Pancreas (tissue), 10 donors: Measurements from ENCODE around the gene LINC00305. TPM values are rescaled to one million over a fixed set of nuclear protein-coding genes. Genes with fewer than 3 reads are reported as not detected.

Experiments used
- ATAC-seq, 4 donors: fragments of 200-7000 bp; cut with Tn5 transposase; one replicate each; pipeline versions ENCODE4 v1.8.0 to v1.9.1; 2020; ENCODE audit warnings: mild to moderate bottlenecking in 4 of 4, moderate library complexity in 4 of 4
- DNase-seq, 6 donors: peaks; one replicate each; pipeline ENCODE4 v3.0.0-alpha.2; 2020
- FAIRE-seq: peaks from 2 replicates; lab custom pipeline; 2012; peaks lifted over from hg19 to GRCh38; lab: Jason Lieb, UNC
- H3K27ac ChIP-seq, 4 donors: fragments of 200-600 bp; sonication (generic); 1 replicate in 3 of 4; 2 replicates in 1 of 4; pipeline versions ENCODE4 v1.5.0 to v1.8.0; 2020
- H3K27me3 ChIP-seq, 4 donors: fragments of 200-600 bp; one replicate each; pipeline ENCODE4 v1.8.0; 2021
- H3K36me3 ChIP-seq, 3 donors: fragments of 200-600 bp; sonication (generic) in 1 of 3; one replicate each; pipeline versions ENCODE4 v1.5.0 to v1.8.0; 2020 to 2021
- H3K4me1 ChIP-seq, 3 donors: fragments of 200-600 bp; one replicate each; pipeline ENCODE4 v1.8.0; 2021
- H3K4me3 ChIP-seq, 4 donors: fragments of 200-600 bp; sonication (generic) in 2 of 4; one replicate each; pipeline versions ENCODE4 v1.5.0 to v1.8.0; 2020 to 2021
- H3K9me3 ChIP-seq, 4 donors: fragments of 200-600 bp; one replicate each; pipeline ENCODE4 v1.8.0; 2021
- WGBS, 2 donors: extraction: QIAGEN DNeasy Blood & Tissue Kit; methylation state at CpG; one replicate each; pipeline ENCODE4 v1.1.7; 2013; 5-methylcytosine and 5-hydroxymethylcytosine counted together
- intact Hi-C, 3 donors: fragments of 100-400 bp; cut with DNase I; formaldehyde crosslinking; loops; one replicate each; pipeline versions ENCODE4 v1.11.1 to v1.14.2; 2022
- polyA plus RNA-seq, 2 donors: library from polyadenylated mRNA; stranded (reverse); fragments of 200-250 nt; gene quantifications; one replicate each; pipeline ENCODE4 v1.2.3, GENCODE V29; 2013
- total RNA-seq, 6 donors: library from RNA; stranded (reverse); fragmentation: NEBNext Ultra II Directional in 4 of 6; extraction: Animal tissue kit (Norgen Biotek cat#: 25700) in 4 of 6; gene quantifications; one replicate each; pipeline versions ENCODE4 v1.2.1 to v1.2.4, GENCODE V29; 2021 to 2023
- TF ChIP-seq, protein P1 (sequence below), 4 donors: fragments of 200-600 bp; sonication (generic) in 3 of 4; IDR thresholded peaks; one replicate each; pipeline versions ENCODE4 v1.5.0 to v1.8.0; 2021; ENCODE audit warnings: antibody characterized with exemption in 4 of 4
- donor health status: healthy with polysubstance abuse.
- donor health status: DM: no; HTN: no; CAD: no; lungs with moderate emphysema.
- donor health status: DM: no; HTN: no; CAD: no.
- donor health status: control.
- donor health status: control.
- donor health status: Bipolar disorder and iron deficiency.
- donor health status: DM: yes; HTN: yes; CAD: no.
- donor health status: DM: no; HTN: no; CAD: no.
- donor health status: DM: no; HTN: no; CAD: no.
- donor health status: DM: yes; HTN: yes; CAD: no.

LINC00305 gene
- not detected for total RNA-seq
- polyA plus RNA-seq, result under 1 TPM; 0.09 to 0.23 TPM

GRCh38 chr18:64148988-64149387 lies at the start of gene LINC00305:
TSS of gene LINC00305 (minus strand) at chr18:64149088.
- no peak within 1 kb of the TSS for H3K4me3 ChIP-seq
- intact Hi-C loops, result no loop called here
- H3K36me3 ChIP-seq, result no peaks in the 10 kb centered on the region
- FAIRE-seq (no peak), ATAC-seq (no peak), DNase-seq (no peak)
- no peaks in the 10 kb centered on the region for H3K9me3 ChIP-seq
- H3K4me1 ChIP-seq, result no peaks in the 10 kb centered on the region
- no peaks in the 10 kb centered on the region for H3K27me3 ChIP-seq
- no peak within 1 kb of the TSS for H3K27ac ChIP-seq
- TF ChIP-seq, protein P1, sequence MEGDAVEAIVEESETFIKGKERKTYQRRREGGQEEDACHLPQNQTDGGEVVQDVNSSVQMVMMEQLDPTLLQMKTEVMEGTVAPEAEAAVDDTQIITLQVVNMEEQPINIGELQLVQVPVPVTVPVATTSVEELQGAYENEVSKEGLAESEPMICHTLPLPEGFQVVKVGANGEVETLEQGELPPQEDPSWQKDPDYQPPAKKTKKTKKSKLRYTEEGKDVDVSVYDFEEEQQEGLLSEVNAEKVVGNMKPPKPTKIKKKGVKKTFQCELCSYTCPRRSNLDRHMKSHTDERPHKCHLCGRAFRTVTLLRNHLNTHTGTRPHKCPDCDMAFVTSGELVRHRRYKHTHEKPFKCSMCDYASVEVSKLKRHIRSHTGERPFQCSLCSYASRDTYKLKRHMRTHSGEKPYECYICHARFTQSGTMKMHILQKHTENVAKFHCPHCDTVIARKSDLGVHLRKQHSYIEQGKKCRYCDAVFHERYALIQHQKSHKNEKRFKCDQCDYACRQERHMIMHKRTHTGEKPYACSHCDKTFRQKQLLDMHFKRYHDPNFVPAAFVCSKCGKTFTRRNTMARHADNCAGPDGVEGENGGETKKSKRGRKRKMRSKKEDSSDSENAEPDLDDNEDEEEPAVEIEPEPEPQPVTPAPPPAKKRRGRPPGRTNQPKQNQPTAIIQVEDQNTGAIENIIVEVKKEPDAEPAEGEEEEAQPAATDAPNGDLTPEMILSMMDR (IDR thresholded peaks at IDR 0.05), result no peak
- 57 to 59% methylated on average over 3 of the region's 3 CpGs for WGBS, 2 donors

- Histone ChIP-seq H3K9me3 (no peaks in the 10 kb centered on the region), H3K4me3 (no peak overlapping the region), H3K36me3 (no peaks in the 10 kb centered on the region), H3K27me3 (no peaks in the 10 kb centered on the region), H3K4me1 (no peaks in the 10 kb centered on the region), H3K27ac (no peak overlapping the region)
- DNase-seq, result no peak
- 82 to 87% methylated on average over 2 of the region's 2 CpGs for WGBS, 2 donors
- ATAC-seq, result no peak
- intact Hi-C loops, result no loop called here
- TF ChIP-seq, protein P1 (IDR thresholded peaks at IDR 0.05), result no peak
- FAIRE-seq, result no peak
Observed at GRCh38 chr18:64191069-64191468, 42.2 kb upstream of the LINC00305 start.

GRCh38 chr18:64185987-64186386 lies 37.1 kb upstream of the LINC00305 start:
- Histone ChIP-seq H3K27ac (no peak overlapping the region), H3K4me1 (no peaks in the 10 kb centered on the region), H3K4me3 (no peak overlapping the region), H3K9me3 (no peaks in the 10 kb centered on the region), H3K27me3 (no peaks in the 10 kb centered on the region), H3K36me3 (no peaks in the 10 kb centered on the region)
- WGBS, 2 donors, result 68 to 72% methylated on average over 3 of the region's 3 CpGs
- ATAC-seq, result no peak
- intact Hi-C loops, result no loop called here
- no peak for DNase-seq
- TF ChIP-seq, protein P1 (IDR thresholded peaks at IDR 0.05), result no peak
- no peak for FAIRE-seq

GRCh38 chr18:64183665-64184064 lies 34.8 kb upstream of the LINC00305 start:
- ATAC-seq, result no peak
- WGBS, 2 donors, result 66% methylated on average over 3 of the region's 3 CpGs

GRCh38 chr18:64180617-64181016 lies 31.7 kb upstream of the LINC00305 start:
- WGBS, 2 donors, result 59 to 73% methylated on average over 1 of the region's 1 CpG
- H3K36me3 ChIP-seq, result no peaks in the 10 kb centered on the region
- no peaks in the 10 kb centered on the region for H3K9me3 ChIP-seq
- no peak for ATAC-seq
- no peak for DNase-seq
- H3K27ac ChIP-seq, result no peak overlapping the region
- intact Hi-C loops, result no loop called here
- TF ChIP-seq, protein P1 (IDR thresholded peaks at IDR 0.05), result no peak
- H3K4me1 ChIP-seq, result no peaks in the 10 kb centered on the region
- FAIRE-seq, result no peak
- no peaks in the 10 kb centered on the region for H3K27me3 ChIP-seq
- H3K4me3 ChIP-seq, result no peak overlapping the region

More at GRCh38 chr18:64183665-64184064, 34.8 kb upstream of the LINC00305 start:
- H3K9me3 ChIP-seq, result no peaks in the 10 kb centered on the region
- no peaks in the 10 kb centered on the region for H3K27me3 ChIP-seq
- H3K27ac ChIP-seq, result no peak overlapping the region
- intact Hi-C loops, result no loop called here
- DNase-seq, result no peak
- no peak for FAIRE-seq
- H3K4me1 ChIP-seq, result no peaks in the 10 kb centered on the region
- H3K4me3 ChIP-seq, result no peak overlapping the region
- H3K36me3 ChIP-seq, result no peaks in the 10 kb centered on the region
- TF ChIP-seq, protein P1 (IDR thresholded peaks at IDR 0.05), result no peak
